Fibroblast of peridontal ligament (primary cell): ENCODE results near the gene OR4C13.
"Not testable (repeated sequence)": the region's sequence is repeated elsewhere in the genome, so short reads cannot be mapped to it uniquely, and the experiment has no call there.

Source experiments
- DNase-seq: peaks from one replicate; pipeline ENCODE4 v3.0.0-alpha.2; 2010; ENCODE audit errors: extremely low read depth

Gene OR4C13

DNA sequence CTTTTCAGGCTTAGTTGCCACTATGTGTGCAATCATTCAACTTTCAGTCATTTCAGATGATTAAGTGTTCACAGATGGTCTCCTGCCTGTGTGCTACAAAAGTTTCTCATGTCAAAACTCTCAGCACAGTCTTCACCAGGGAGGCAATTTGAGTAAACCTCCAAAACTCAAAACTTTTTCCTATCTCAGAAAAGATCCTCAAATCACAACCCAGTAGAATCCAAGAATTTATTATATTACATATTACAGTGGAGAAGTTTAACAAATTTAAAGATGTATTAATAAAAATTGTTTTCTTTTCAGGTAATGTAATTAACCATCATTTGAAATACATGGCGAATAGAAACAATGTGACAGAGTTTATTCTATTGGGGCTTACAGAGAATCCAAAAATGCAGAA lies at the start of gene OR4C13:
OR4C13 (plus strand) TSS at position 301 of the 400 bp plus-strand sequence; CDS start at position 333, 32 bp downstream.
- no peak for DNase-seq

GRCh38 chr11:49911516-49911915 lies 40.7 kb upstream of the OR4C13 start:
- not testable (repeated sequence) for DNase-seq

DNA sequence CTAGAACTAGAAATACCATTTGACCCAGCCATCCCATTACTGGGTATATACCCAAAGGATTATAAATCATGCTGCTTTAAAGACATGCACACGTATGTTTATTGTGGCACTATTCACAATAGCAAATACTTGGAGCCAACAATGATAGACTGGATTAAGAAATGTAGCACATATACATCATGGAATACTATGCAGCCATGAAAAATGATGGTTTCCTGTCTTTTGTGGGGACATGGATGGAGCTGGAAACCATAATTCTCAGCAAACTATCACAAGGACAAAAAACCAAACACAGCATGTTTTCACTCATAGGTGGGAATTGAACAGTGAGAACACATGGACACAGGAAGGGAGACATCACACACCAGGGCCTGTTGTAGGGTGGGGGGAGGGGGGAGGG lies 3.5 kb upstream of the OR4C13 start:
- not testable (repeated sequence) for DNase-seq

- not testable (repeated sequence) for DNase-seq
These were observed 21.2 kb downstream of the OR4C13 start for GRCh38 chr11:49973439-49973838.

GRCh38 chr11:49982435-49982834 lies 30.2 kb downstream of the OR4C13 start, which contains the start of gene OR4C12:
OR4C12 (minus strand) TSS chr11:49982535; CDS start chr11:49982501, 34 bp downstream.
- DNase-seq = not testable (repeated sequence)

GRCh38 chr11:49995565-49995964 lies 43.4 kb downstream of the OR4C13 start:
- peak; percentile 33 for DNase-seq
